ENCODE data around the gene INSM1. TPM values are rescaled to one million over a fixed set of nuclear protein-coding genes. Genes with fewer than 3 reads are reported as not detected.
A peak's percentile ranks its signal among the peaks of the same experiment; 100 is the strongest.

INSM1 gene
- total RNA-seq, 1 experiment from 2014 or later, result not detected

DNA sequence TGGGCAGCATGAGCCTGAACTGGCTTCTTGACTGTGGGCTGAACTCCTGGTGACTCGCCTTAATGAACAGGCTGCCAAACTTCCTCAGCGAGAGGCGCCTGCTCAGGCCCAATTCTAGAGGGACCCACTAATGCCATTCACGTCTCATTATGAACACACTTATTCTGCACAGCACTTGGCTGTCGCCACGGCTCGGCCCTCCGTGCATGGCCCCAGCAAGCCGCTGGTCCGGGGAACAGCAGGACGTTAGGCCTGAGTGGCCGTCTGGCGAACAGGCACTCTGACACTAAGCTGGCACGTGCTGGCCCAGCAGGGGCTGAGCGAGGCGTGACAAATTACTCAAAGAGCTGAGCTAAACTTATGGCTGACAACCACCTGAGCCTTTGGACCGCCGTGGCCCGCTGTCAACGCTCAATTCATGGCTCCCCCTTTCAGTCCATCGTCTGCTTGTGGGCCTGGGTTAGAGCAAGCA is 45.9 kb downstream of the INSM1 start:
- H3K4me1 ChIP-seq (ENCODE audit: insufficient read depth, low read length, poor library complexity, severe bottlenecking), result peaks cover 47% of the 10 kb centered on the region
- no peaks in the 10 kb centered on the region for H3K27me3 ChIP-seq (replicated peaks; ENCODE audit: insufficient read depth, low read depth, low read length, poor library complexity)
- H3K27ac ChIP-seq (ENCODE audit: low read depth, low read length, poor library complexity, severe bottlenecking), result no peak overlapping the region
- intact Hi-C loops (cut with micrococcal nuclease; ENCODE audit: unreplicated experiment), result loop anchor here (5.0 kb wide), 1 partner anchor 38 kb away; no protein-coding TSS in a partner anchor
- H3K36me3 ChIP-seq (ENCODE audit: insufficient read depth, low read length, poor library complexity, severe bottlenecking), result no peaks in the 10 kb centered on the region
- no TSS peak for BruUV-seq (replicated peaks)
- H3K9me3 ChIP-seq (ENCODE audit: low read depth, low read length, poor library complexity, severe bottlenecking), result no peaks in the 10 kb centered on the region
- DNase-seq (ENCODE audit: low spot score), result peak; percentile 15
- TF ChIP-seq, protein P1, sequence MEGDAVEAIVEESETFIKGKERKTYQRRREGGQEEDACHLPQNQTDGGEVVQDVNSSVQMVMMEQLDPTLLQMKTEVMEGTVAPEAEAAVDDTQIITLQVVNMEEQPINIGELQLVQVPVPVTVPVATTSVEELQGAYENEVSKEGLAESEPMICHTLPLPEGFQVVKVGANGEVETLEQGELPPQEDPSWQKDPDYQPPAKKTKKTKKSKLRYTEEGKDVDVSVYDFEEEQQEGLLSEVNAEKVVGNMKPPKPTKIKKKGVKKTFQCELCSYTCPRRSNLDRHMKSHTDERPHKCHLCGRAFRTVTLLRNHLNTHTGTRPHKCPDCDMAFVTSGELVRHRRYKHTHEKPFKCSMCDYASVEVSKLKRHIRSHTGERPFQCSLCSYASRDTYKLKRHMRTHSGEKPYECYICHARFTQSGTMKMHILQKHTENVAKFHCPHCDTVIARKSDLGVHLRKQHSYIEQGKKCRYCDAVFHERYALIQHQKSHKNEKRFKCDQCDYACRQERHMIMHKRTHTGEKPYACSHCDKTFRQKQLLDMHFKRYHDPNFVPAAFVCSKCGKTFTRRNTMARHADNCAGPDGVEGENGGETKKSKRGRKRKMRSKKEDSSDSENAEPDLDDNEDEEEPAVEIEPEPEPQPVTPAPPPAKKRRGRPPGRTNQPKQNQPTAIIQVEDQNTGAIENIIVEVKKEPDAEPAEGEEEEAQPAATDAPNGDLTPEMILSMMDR (conservative IDR thresholded peaks at IDR 0.05; ENCODE audit: low read depth, low read length), result no peak
- TF ChIP-seq EZH2 (IDR thresholded peaks at IDR 0.05; ENCODE audit: borderline replicate concordance, low read depth, low read length, poor library complexity, severe bottlenecking), result no peak
- H3K4me3 ChIP-seq (ENCODE audit: low read depth, low read length, poor library complexity, severe bottlenecking), result no peak overlapping the region
- ChIA-PET POLR2A (ENCODE audit: low non-redundant PET) (no interaction called here), CTCF (no interaction called here)

DNA sequence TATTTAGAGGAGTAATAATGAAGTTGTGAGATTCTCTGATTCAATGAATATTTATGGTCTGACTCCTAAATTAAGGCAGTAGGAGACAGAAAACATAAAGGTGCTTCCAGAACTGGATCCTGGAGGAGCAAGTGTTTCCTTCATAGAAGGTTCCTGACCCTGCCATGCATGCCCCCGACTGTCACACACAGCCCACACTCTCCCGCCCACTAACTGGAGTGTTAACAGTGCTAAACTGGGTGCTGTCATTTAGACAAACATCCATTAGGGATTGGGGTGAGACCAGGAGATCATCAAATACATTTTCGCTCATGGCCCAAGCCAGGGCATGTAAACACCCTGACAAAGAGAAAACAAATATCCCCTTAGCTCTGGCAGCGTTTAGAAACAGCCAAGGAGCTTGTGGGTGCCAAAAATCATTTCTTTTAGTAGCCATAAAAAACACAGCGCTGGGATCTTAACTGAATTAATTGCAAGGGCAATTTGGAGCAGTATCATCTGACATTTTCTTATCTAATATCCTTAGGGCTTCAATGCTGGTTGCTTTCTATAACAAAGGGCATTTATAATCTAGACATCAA is 46.8 kb downstream of the INSM1 start:
- intact Hi-C loops (cut with micrococcal nuclease; ENCODE audit: unreplicated experiment), result loop anchor here (5.0 kb wide), 1 partner anchor 38 kb away; no protein-coding TSS in a partner anchor
- no peak for DNase-seq (ENCODE audit: low spot score)
- BruUV-seq (replicated peaks), result no TSS peak
- Histone ChIP-seq H3K36me3 (ENCODE audit: insufficient read depth, low read length, poor library complexity, severe bottlenecking) (no peaks in the 10 kb centered on the region), H3K27ac (ENCODE audit: low read depth, low read length, poor library complexity, severe bottlenecking) (no peak overlapping the region), H3K27me3 (replicated peaks; ENCODE audit: insufficient read depth, low read depth, low read length, poor library complexity) (no peaks in the 10 kb centered on the region), H3K4me1 (ENCODE audit: insufficient read depth, low read length, poor library complexity, severe bottlenecking) (peaks cover 45% of the 10 kb centered on the region), H3K4me3 (ENCODE audit: low read depth, low read length, poor library complexity, severe bottlenecking) (no peak overlapping the region), H3K9me3 (ENCODE audit: low read depth, low read length, poor library complexity, severe bottlenecking) (no peaks in the 10 kb centered on the region)
- TF ChIP-seq, protein P1 (conservative IDR thresholded peaks at IDR 0.05; ENCODE audit: low read depth, low read length), result no peak
- TF ChIP-seq EZH2 (IDR thresholded peaks at IDR 0.05; ENCODE audit: borderline replicate concordance, low read depth, low read length, poor library complexity, severe bottlenecking), result no peak
- ChIA-PET POLR2A (ENCODE audit: low non-redundant PET) (no interaction called here), CTCF (no interaction called here)

- no peaks in the 10 kb centered on the region for H3K36me3 ChIP-seq (ENCODE audit: insufficient read depth, low read length, poor library complexity, severe bottlenecking)
- peaks cover 39% of the 10 kb centered on the region for H3K4me1 ChIP-seq (ENCODE audit: insufficient read depth, low read length, poor library complexity, severe bottlenecking)
- no peak for DNase-seq (ENCODE audit: low spot score)
- POLR2A ChIA-PET (ENCODE audit: low non-redundant PET), result no interaction called here
- TF ChIP-seq, protein P1 (conservative IDR thresholded peaks at IDR 0.05; ENCODE audit: low read depth, low read length), result no peak
- no peak for TF ChIP-seq EZH2 (IDR thresholded peaks at IDR 0.05; ENCODE audit: borderline replicate concordance, low read depth, low read length, poor library complexity, severe bottlenecking)
- no peak overlapping the region for H3K27ac ChIP-seq (ENCODE audit: low read depth, low read length, poor library complexity, severe bottlenecking)
- intact Hi-C loops (cut with micrococcal nuclease; ENCODE audit: unreplicated experiment), result no loop called here
- BruUV-seq (replicated peaks), result no TSS peak
- H3K27me3 ChIP-seq (replicated peaks; ENCODE audit: insufficient read depth, low read depth, low read length, poor library complexity), result no peaks in the 10 kb centered on the region
- no peak overlapping the region for H3K4me3 ChIP-seq (ENCODE audit: low read depth, low read length, poor library complexity, severe bottlenecking)
- CTCF ChIA-PET, result no interaction called here
- no peaks in the 10 kb centered on the region for H3K9me3 ChIP-seq (ENCODE audit: low read depth, low read length, poor library complexity, severe bottlenecking)
These were observed 47.4 kb downstream of the INSM1 start for GRCh38 chr20:20415321-20415720.
